HepG2 (cell line): ENCODE data around the gene ELF2. TPM values are rescaled to one million over a fixed set of nuclear protein-coding genes. Genes with fewer than 3 reads are reported as not detected.

Source experiments
- EP300 ChIP-seq, 3 experiments: sonication (generic) in 1 of 3; formaldehyde crosslinking in 1 of 3; IDR thresholded peaks; 2 replicates each; pipeline versions ENCODE4 v1.5.1 to v1.6.1; 2011 to 2020; ENCODE audit warnings: low read depth in 2 of 3, low read length in 2 of 3, borderline replicate concordance in 1 of 3, improper control_type of control experiment in 1 of 3, mild to moderate bottlenecking in 1 of 3, missing genetic modification reagents in 1 of 3, moderate library complexity in 1 of 3
- EZH2 ChIP-seq: conservative IDR thresholded peaks from 2 replicates; pipeline ENCODE4 v1.6.1; 2012; ENCODE audit warnings: mild to moderate bottlenecking, low read depth, low read length, moderate library complexity
- GLI4 ChIP-seq: sonication (generic); formaldehyde crosslinking; IDR thresholded peaks from 2 replicates; pipeline ENCODE4 v1.5.1; 2020; ENCODE audit warnings: missing genetic modification reagents, mild to moderate bottlenecking, moderate library complexity, borderline replicate concordance
- GTF3A ChIP-seq: sonication (generic); formaldehyde crosslinking; conservative IDR thresholded peaks from 2 replicates; pipeline ENCODE4 v1.4.0; 2020; ENCODE audit warnings: mild to moderate bottlenecking, missing genetic modification reagents
- NCOR1 ChIP-seq: fragments of 200-600 bp; sonication (generic); IDR thresholded peaks from 2 replicates; pipeline ENCODE4 v1.7.0; 2017; ENCODE audit warnings: antibody characterized with exemption, low read length, borderline replicate concordance
- NFKBIZ ChIP-seq: IDR thresholded peaks from 2 replicates; pipeline ENCODE4 v1.6.1; 2018; ENCODE audit warnings: missing genetic modification reagents, missing compliant biosample characterization
- NR2C2 ChIP-seq: sonication (generic); formaldehyde crosslinking; IDR thresholded peaks from 2 replicates; pipeline ENCODE4 v1.4.0; 2020; ENCODE audit warnings: missing genetic modification reagents, mild to moderate bottlenecking, moderate library complexity, borderline replicate concordance
- ONECUT2 ChIP-seq: sonication (generic); formaldehyde crosslinking; IDR thresholded peaks from 2 replicates; pipeline ENCODE4 v1.4.0; 2020; ENCODE audit warnings: missing genetic modification reagents
- RARA ChIP-seq: IDR thresholded peaks from 2 replicates; pipeline ENCODE4 v1.6.1; 2016; ENCODE audit warnings: missing genetic modification reagents, missing compliant biosample characterization
- RFX1 ChIP-seq: fragments of 450-650 bp; IDR thresholded peaks from 2 replicates; pipeline ENCODE4 v1.6.1; 2017
- ZFP41 ChIP-seq: sonication (generic); formaldehyde crosslinking; IDR thresholded peaks from 2 replicates; pipeline ENCODE4 v1.4.0; 2020; ENCODE audit warnings: mild to moderate bottlenecking, missing genetic modification reagents, borderline replicate concordance
- ZNF331 ChIP-seq: sonication (generic); formaldehyde crosslinking; IDR thresholded peaks from 2 replicates; pipeline ENCODE4 v1.4.0; 2020; ENCODE audit warnings: missing genetic modification reagents
- ZSCAN9 ChIP-seq: IDR thresholded peaks from 2 replicates; pipeline ENCODE4 v1.6.1; 2016; ENCODE audit warnings: borderline replicate concordance
- polyA plus RNA-seq, 8 experiments: library from polyadenylated mRNA; depleted of rRNA in 3 of 8; stranded (reverse) in 7 of 8; unstranded in 1 of 8; fragments of >200 nt; fragmentation: Illumina TruSeq in 4 of 8; extraction: Trizol in 4 of 8; gene quantifications; 2 replicates each; pipeline versions ENCODE4 v1.2.1 to v1.2.3, GENCODE V29; 2011 to 2016; ENCODE audit warnings: low read depth in 4 of 8, missing spikeins in 1 of 8, mixed read lengths in 1 of 8; ENCODE audit not compliant: insufficient read depth in 1 of 8
- total RNA-seq, 5 experiments: library from RNA; depleted of rRNA; stranded (reverse); fragments of >200 nt; fragmentation: Illumina TruSeq; extraction: Trizol; gene quantifications; 2 replicates each; pipeline ENCODE4 v1.2.3, GENCODE V29; 2016; ENCODE audit warnings: low read depth in 1 of 5
- TF ChIP-seq, protein P1 (sequence below): sonication (generic); formaldehyde crosslinking; conservative IDR thresholded peaks from 2 replicates; pipeline ENCODE4 v1.4.0; 2020; ENCODE audit warnings: missing genetic modification reagents
- TF ChIP-seq, protein P2 (sequence below): sonication (generic); formaldehyde crosslinking; IDR thresholded peaks from 2 replicates; pipeline ENCODE4 v1.4.0; 2020; ENCODE audit warnings: missing genetic modification reagents
- TF ChIP-seq, protein P3 (sequence below): IDR thresholded peaks from 2 replicates; pipeline ENCODE4 v1.6.1; 2016; ENCODE audit warnings: low read depth, borderline replicate concordance
- TF ChIP-seq, protein P4 (sequence below): sonication (generic); formaldehyde crosslinking; IDR thresholded peaks from 2 replicates; pipeline ENCODE4 v1.9.0; 2021; ENCODE audit warnings: missing genetic modification reagents, borderline replicate concordance
- TF ChIP-seq, protein P5 (sequence below): sonication (generic); formaldehyde crosslinking; IDR thresholded peaks from 2 replicates; pipeline ENCODE4 v1.4.0; 2020; ENCODE audit warnings: missing genetic modification reagents

The ELF2 gene
- total and polyA plus RNA-seq, 2 of the 13 experiments (the other 11 are each of a cell fraction or from before 2014, with no cell fraction given) = 28.6 to 35.4 TPM

DNA sequence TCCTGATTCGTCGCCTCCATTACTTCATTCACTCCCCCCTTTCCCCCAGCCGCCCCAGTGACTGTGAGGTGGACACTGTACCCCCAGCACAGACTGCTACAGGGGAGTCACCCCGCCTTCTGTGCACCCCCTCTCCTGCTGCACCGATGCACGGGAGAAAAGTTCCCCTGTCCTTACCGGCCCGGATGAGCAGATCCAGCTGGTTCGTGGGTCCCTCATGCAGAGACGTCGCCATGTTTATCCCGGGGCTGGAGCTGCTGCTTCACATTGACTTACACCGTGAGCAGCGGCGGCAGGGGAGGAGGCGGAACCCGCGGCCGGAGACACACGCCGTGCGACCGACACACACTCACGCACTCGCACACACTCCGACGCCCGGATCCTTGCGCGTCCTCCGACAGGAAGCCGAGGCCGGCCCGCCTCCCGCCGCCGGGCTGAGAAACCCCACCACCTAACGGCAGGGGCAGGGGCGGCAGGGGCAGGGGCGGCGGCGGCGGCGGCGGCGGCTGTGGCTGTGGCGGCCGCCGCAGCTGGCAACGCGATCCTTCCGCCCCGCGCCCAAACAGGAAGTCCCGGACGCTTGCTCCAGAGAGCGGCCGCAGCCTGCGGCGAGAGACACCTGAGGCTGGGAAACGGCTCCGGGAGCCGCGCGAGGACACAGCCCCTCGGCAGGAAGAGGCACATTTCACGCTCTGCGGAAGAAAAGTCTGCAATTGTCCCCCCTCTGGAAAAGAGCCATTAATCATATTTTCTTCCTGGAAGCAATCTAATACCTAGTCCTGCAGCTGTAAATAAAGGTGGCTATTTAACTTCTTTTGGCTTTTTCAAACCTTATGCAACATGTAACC lies 92.8 kb downstream of the ELF2 start (continued):
- TF ChIP-seq, protein P1, sequence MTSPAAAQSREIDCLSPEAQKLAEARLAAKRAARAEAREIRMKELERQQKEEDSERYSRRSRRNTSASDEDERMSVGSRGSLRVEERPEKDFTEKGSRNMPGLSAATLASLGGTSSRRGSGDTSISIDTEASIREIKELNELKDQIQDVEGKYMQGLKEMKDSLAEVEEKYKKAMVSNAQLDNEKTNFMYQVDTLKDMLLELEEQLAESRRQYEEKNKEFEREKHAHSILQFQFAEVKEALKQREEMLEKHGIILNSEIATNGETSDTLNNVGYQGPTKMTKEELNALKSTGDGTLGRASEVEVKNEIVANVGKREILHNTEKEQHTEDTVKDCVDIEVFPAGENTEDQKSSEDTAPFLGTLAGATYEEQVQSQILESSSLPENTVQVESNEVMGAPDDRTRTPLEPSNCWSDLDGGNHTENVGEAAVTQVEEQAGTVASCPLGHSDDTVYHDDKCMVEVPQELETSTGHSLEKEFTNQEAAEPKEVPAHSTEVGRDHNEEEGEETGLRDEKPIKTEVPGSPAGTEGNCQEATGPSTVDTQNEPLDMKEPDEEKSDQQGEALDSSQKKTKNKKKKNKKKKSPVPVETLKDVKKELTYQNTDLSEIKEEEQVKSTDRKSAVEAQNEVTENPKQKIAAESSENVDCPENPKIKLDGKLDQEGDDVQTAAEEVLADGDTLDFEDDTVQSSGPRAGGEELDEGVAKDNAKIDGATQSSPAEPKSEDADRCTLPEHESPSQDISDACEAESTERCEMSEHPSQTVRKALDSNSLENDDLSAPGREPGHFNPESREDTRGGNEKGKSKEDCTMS (CRISPR knock-in tag) = no peak
- TF ChIP-seq, protein P2, sequence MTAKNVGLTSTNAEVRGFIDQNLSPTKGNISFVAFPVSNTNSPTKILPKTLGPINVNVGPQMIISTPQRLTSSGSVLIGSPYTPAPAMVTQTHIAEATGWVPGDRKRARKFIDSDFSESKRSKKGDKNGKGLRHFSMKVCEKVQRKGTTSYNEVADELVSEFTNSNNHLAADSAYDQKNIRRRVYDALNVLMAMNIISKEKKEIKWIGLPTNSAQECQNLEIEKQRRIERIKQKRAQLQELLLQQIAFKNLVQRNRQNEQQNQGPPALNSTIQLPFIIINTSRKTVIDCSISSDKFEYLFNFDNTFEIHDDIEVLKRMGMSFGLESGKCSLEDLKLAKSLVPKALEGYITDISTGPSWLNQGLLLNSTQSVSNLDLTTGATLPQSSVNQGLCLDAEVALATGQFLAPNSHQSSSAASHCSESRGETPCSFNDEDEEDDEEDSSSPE (CRISPR knock-in tag) = peak; percentile 42
- TF ChIP-seq NCOR1 (no peak), ONECUT2 (CRISPR knock-in tag) (no peak), ZSCAN9 (CRISPR knock-in tag) (no peak), RARA (CRISPR knock-in tag) (peak; percentile 36; the same call in 1 of the 2 replicates), NFKBIZ (no peak), ZFP41 (no peak), RFX1 (no peak), ZNF331 (CRISPR knock-in tag) (peak; percentile 48; the same call in 1 of the 2 replicates), EZH2 (no peak), NR2C2 (CRISPR knock-in tag) (peak; percentile 59; the same call in 1 of the 2 replicates), EP300 (IDR thresholded peaks at IDR 0.05; ENCODE audit: low read depth in 2 of 2, low read length in 2 of 2) (no peak), EP300 (CRISPR knock-in tag; IDR thresholded peaks at IDR 0.05; ENCODE audit: borderline replicate concordance) (no peak), GTF3A (CRISPR knock-in tag) (no peak), GLI4 (no peak)
- TF ChIP-seq, protein P3, sequence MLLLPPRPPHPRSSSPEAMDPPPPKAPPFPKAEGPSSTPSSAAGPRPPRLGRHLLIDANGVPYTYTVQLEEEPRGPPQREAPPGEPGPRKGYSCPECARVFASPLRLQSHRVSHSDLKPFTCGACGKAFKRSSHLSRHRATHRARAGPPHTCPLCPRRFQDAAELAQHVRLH (CRISPR knock-in tag) = no peak
- TF ChIP-seq, protein P4, sequence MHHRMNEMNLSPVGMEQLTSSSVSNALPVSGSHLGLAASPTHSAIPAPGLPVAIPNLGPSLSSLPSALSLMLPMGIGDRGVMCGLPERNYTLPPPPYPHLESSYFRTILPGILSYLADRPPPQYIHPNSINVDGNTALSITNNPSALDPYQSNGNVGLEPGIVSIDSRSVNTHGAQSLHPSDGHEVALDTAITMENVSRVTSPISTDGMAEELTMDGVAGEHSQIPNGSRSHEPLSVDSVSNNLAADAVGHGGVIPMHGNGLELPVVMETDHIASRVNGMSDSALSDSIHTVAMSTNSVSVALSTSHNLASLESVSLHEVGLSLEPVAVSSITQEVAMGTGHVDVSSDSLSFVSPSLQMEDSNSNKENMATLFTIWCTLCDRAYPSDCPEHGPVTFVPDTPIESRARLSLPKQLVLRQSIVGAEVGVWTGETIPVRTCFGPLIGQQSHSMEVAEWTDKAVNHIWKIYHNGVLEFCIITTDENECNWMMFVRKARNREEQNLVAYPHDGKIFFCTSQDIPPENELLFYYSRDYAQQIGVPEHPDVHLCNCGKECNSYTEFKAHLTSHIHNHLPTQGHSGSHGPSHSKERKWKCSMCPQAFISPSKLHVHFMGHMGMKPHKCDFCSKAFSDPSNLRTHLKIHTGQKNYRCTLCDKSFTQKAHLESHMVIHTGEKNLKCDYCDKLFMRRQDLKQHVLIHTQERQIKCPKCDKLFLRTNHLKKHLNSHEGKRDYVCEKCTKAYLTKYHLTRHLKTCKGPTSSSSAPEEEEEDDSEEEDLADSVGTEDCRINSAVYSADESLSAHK (CRISPR knock-in tag) = no peak
- TF ChIP-seq, protein P5, sequence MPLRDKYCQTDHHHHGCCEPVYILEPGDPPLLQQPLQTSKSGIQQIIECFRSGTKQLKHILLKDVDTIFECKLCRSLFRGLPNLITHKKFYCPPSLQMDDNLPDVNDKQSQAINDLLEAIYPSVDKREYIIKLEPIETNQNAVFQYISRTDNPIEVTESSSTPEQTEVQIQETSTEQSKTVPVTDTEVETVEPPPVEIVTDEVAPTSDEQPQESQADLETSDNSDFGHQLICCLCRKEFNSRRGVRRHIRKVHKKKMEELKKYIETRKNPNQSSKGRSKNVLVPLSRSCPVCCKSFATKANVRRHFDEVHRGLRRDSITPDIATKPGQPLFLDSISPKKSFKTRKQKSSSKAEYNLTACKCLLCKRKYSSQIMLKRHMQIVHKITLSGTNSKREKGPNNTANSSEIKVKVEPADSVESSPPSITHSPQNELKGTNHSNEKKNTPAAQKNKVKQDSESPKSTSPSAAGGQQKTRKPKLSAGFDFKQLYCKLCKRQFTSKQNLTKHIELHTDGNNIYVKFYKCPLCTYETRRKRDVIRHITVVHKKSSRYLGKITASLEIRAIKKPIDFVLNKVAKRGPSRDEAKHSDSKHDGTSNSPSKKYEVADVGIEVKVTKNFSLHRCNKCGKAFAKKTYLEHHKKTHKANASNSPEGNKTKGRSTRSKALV (CRISPR knock-in tag) = no peak
